Lung (tissue), 12 donors: ENCODE results near the gene OR13C8. TPM values are rescaled to one million over a fixed set of nuclear protein-coding genes. Genes with fewer than 3 reads are reported as not detected.

Source experiments
- ATAC-seq: fragments of 200-7000 bp; cut with Tn5 transposase; one replicate; pipeline ENCODE4 v1.9.1; 2020; ENCODE audit warnings: moderate number of reproducible peaks; ENCODE audit not compliant: insufficient read depth, low FRiP score
- DNase-seq, 3 donors: peaks; one replicate each; pipeline ENCODE4 v3.0.0-alpha.2; 2013 to 2017
- H3K27ac ChIP-seq, 2 donors: one replicate each; pipeline ENCODE4 v1.5.1; 2013; ENCODE audit warnings: mild to moderate bottlenecking in 2 of 2, moderate library complexity in 2 of 2, control low read depth in 1 of 2, inconsistent platforms in 1 of 2, low read depth in 1 of 2, low read length in 1 of 2
- H3K27me3 ChIP-seq, 3 donors: one replicate each; pipeline ENCODE4 v1.5.1; 2013; ENCODE audit warnings: low read length in 2 of 3; ENCODE audit not compliant: control insufficient read depth in 3 of 3, insufficient read depth in 3 of 3
- H3K36me3 ChIP-seq, 4 donors: one replicate each; pipeline ENCODE4 v1.5.1; 2013; ENCODE audit warnings: low read length in 4 of 4, mild to moderate bottlenecking in 1 of 4, moderate library complexity in 1 of 4; ENCODE audit not compliant: control insufficient read depth in 4 of 4, insufficient read depth in 4 of 4
- H3K4me1 ChIP-seq, 5 donors: one replicate each; pipeline ENCODE4 v1.5.1; 2013; ENCODE audit warnings: low read length in 5 of 5, mild to moderate bottlenecking in 2 of 5, moderate library complexity in 1 of 5; ENCODE audit not compliant: control insufficient read depth in 5 of 5, insufficient read depth in 5 of 5
- H3K4me3 ChIP-seq: one replicate; pipeline ENCODE4 v1.5.1; 2013; ENCODE audit warnings: mild to moderate bottlenecking, control low read depth, moderate library complexity
- H3K9ac ChIP-seq, 2 donors: one replicate each; pipeline ENCODE4 v1.5.1; 2013; ENCODE audit warnings: low read length in 2 of 2, control low read depth in 1 of 2; ENCODE audit not compliant: insufficient read depth in 1 of 2
- H3K9me3 ChIP-seq, 4 donors: one replicate each; pipeline ENCODE4 v1.5.1; 2013; ENCODE audit warnings: low read length in 3 of 4, mild to moderate bottlenecking in 1 of 4, moderate library complexity in 1 of 4; ENCODE audit not compliant: control insufficient read depth in 4 of 4, insufficient read depth in 3 of 4
- WGBS, 2 donors: extraction: QIAGEN DNeasy Blood & Tissue Kit; methylation state at CpG; one replicate each; pipeline ENCODE4 v1.1.7; 2013; 5-methylcytosine and 5-hydroxymethylcytosine counted together
- polyA plus RNA-seq, 2 donors: library from polyadenylated mRNA; stranded (reverse); fragments of 200-250 nt; gene quantifications; one replicate each; pipeline ENCODE4 v1.2.1, GENCODE V29; 2013
- total RNA-seq, 2 donors: library from RNA; depleted of rRNA in 1 of 2; stranded (reverse); fragments of >200 nt in 1 of 2; gene quantifications; one replicate each; pipeline ENCODE4 v1.2.1, GENCODE V29; 2014 to 2021
- TF ChIP-seq, protein P1 (sequence below): IDR thresholded peaks from 2 replicates; pipeline ENCODE4 v1.5.1; 2012; ENCODE audit warnings: mild to moderate bottlenecking; ENCODE audit errors: control extremely low read depth, extremely low read depth
- donor health status: control.
- donor health status: control.
- donor health status: Bipolar disorder and iron deficiency.
- donor health status: healthy.
- donor health status: DM: yes; HTN: yes; CAD: no.

The OR13C8 gene
- total and polyA plus RNA-seq, 4 donors = not detected

GRCh38 chr9:104618104-104618503, 49.1 kb downstream of the OR13C8 start, which contains the start of gene OR13C9:
OR13C9 (minus strand) TSS chr9:104618204; CDS start chr9:104618204, 0 bp downstream.
- 79 to 83% methylated on average over 2 of the region's 2 CpGs for WGBS, 2 donors
- no peaks in the 10 kb centered on the region for H3K36me3 ChIP-seq
- no peaks in the 10 kb centered on the region for H3K9me3 ChIP-seq
- no peak within 1 kb of the TSS for H3K27ac ChIP-seq
- H3K27me3 ChIP-seq = no peaks in the 10 kb centered on the region
- TF ChIP-seq, protein P1, sequence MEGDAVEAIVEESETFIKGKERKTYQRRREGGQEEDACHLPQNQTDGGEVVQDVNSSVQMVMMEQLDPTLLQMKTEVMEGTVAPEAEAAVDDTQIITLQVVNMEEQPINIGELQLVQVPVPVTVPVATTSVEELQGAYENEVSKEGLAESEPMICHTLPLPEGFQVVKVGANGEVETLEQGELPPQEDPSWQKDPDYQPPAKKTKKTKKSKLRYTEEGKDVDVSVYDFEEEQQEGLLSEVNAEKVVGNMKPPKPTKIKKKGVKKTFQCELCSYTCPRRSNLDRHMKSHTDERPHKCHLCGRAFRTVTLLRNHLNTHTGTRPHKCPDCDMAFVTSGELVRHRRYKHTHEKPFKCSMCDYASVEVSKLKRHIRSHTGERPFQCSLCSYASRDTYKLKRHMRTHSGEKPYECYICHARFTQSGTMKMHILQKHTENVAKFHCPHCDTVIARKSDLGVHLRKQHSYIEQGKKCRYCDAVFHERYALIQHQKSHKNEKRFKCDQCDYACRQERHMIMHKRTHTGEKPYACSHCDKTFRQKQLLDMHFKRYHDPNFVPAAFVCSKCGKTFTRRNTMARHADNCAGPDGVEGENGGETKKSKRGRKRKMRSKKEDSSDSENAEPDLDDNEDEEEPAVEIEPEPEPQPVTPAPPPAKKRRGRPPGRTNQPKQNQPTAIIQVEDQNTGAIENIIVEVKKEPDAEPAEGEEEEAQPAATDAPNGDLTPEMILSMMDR = no peak
- DNase-seq = no peak
- H3K9ac ChIP-seq = no peak within 1 kb of the TSS
- H3K4me1 ChIP-seq = no peaks in the 10 kb centered on the region
- H3K4me3 ChIP-seq = no peak within 1 kb of the TSS
- no peak for ATAC-seq

Other genes starting within 250 kb of the OR13C8 start
- gene OR13F1, start 64.9 kb upstream of the OR13C8 start, total RNA-seq = not detected
- not detected for gene OR13F1, start 64.9 kb upstream of the OR13C8 start, polyA plus RNA-seq
- gene OR13C4, start 42.0 kb upstream of the OR13C8 start, total RNA-seq = not detected
- not detected for gene OR13C4, start 42.0 kb upstream of the OR13C8 start, polyA plus RNA-seq
- not detected for gene OR13C3, start 32.3 kb upstream of the OR13C8 start, total RNA-seq
- not detected for gene OR13C3, start 32.3 kb upstream of the OR13C8 start, polyA plus RNA-seq
- gene OR13C5, start 30.2 kb downstream of the OR13C8 start, total RNA-seq = not detected
- gene OR13C5, start 30.2 kb downstream of the OR13C8 start, polyA plus RNA-seq = not detected
- gene OR13C2, start 36.5 kb downstream of the OR13C8 start, total RNA-seq = not detected
- not detected for gene OR13C2, start 36.5 kb downstream of the OR13C8 start, polyA plus RNA-seq
- not detected for gene OR13C9, start 49.0 kb downstream of the OR13C8 start, total RNA-seq
- not detected for gene OR13C9, start 49.0 kb downstream of the OR13C8 start, polyA plus RNA-seq
- gene OR13D1, start 125.3 kb downstream of the OR13C8 start, total RNA-seq = not detected
- gene OR13D1, start 125.3 kb downstream of the OR13C8 start, polyA plus RNA-seq = not detected
- gene NIPSNAP3A, start 178.5 kb downstream of the OR13C8 start, total RNA-seq = 10 to 100 TPM; 20.1 to 49.5 TPM
- 10 to 100 TPM; 18.9 to 23.6 TPM for gene NIPSNAP3A, start 178.5 kb downstream of the OR13C8 start, polyA plus RNA-seq
- 1 to 10 TPM; 1.5 to 4.3 TPM for gene NIPSNAP3B, start 195.0 kb downstream of the OR13C8 start, total RNA-seq
- gene NIPSNAP3B, start 195.0 kb downstream of the OR13C8 start, polyA plus RNA-seq = 1 to 10 TPM in 1 of 2 donors, under 1 TPM in 1; 0.85 to 1.5 TPM